ENCODE data around the gene RAD18.

The RAD18 gene

DNA sequence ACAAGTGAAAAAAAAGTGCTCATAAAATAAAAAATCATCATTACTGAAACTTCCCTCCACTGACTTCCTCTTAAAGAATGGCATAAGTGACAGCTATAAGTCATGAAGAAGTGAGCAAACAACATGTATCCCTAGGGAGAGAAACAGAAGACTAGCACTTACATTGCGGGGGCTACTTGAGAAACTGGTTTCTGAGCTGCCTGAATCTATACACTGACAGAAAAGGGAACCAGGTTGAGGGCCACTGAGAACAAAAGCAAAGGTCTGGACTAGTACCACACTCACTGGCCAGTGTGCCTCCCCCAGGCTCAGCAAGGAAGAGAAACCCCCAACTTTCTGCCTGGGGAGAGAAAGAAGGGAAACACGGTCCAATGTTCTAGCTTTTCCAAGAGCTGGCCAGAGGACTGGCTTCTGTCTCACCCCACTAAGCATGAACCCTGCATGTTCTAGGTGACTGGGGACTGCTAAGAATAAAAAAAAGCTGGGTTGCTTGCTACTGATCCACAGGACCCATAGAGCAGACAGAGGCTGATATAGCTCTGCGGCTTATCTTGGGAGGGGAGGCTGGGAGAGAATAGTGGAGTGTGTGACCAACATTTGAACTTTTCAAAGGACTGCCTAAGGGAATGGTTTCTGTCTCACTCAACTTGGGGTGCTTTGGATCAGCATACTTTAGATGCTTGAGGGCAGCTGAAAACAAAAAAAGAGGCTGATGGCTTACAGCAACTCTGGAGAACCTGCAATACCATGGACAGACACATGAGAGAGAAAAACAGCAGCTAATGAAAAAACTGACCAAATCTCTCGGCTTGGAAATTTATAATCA is 8.1 kb downstream of the RAD18 start:
- H3K36me3 Mint-ChIP-seq, result peaks cover 48% of the 10 kb centered on the region
- H3K4me3 Mint-ChIP-seq, result no peak overlapping the region
- peaks cover 30% of the 10 kb centered on the region for H3K4me1 Mint-ChIP-seq
- no peaks in the 10 kb centered on the region for H3K9me3 Mint-ChIP-seq
- ATAC-seq (peak; percentile 54), DNase-seq (ENCODE audit: low spot score in 2 of 2) (no peak)
- no peak overlapping the region for H3K27ac Mint-ChIP-seq

DNA sequence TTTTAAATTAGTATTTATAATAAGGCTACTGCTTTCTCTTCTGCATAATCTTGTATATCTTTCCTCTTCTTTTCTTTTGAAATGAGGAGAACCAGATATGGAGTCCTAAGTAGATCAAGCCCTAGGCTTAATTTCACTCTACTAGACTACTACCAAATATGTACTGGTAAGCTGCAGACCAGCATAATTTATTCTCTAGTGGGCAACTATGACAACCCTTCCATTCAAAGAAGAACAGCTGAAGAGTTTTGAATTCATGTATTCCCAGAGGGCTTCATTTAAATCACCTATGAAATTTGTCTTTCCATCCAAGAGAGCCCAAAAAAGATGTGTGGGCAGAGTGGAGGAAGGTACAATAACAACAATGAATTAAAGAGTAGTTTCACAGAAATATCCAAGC is 10.0 kb downstream of the RAD18 start:
- DNase-seq (ENCODE audit: low spot score in 2 of 2) (no peak), ATAC-seq (no peak)
- Mint-ChIP-seq H3K4me1 (peaks cover 21% of the 10 kb centered on the region), H3K36me3 (peaks cover 31% of the 10 kb centered on the region), H3K4me3 (no peak overlapping the region), H3K9me3 (no peaks in the 10 kb centered on the region), H3K27ac (no peak overlapping the region)

DNA sequence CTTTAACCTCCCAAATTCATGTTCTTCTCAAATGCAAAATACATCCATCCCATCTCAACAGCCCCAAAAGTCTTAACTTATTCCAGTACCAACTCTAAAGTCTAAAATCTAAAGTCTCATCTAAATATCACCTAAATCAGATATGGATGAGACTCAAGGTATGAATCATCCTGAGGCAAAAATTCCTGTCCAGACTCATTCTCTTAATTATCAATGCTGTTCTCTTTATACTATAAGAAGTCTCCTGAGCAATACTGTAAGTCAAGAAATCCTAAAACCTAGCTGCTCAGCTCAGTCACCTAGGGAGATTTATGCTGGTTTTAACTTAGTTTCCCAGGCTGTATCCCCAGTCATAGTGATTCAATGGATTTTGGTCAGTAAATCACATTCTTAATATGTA is 11.1 kb downstream of the RAD18 start:
- Mint-ChIP-seq H3K27ac (no peak overlapping the region), H3K9me3 (no peaks in the 10 kb centered on the region), H3K4me3 (no peak overlapping the region), H3K4me1 (peaks cover 21% of the 10 kb centered on the region), H3K36me3 (peaks cover 30% of the 10 kb centered on the region)
- ATAC-seq (no peak), DNase-seq (ENCODE audit: low spot score in 2 of 2) (no peak)

DNA sequence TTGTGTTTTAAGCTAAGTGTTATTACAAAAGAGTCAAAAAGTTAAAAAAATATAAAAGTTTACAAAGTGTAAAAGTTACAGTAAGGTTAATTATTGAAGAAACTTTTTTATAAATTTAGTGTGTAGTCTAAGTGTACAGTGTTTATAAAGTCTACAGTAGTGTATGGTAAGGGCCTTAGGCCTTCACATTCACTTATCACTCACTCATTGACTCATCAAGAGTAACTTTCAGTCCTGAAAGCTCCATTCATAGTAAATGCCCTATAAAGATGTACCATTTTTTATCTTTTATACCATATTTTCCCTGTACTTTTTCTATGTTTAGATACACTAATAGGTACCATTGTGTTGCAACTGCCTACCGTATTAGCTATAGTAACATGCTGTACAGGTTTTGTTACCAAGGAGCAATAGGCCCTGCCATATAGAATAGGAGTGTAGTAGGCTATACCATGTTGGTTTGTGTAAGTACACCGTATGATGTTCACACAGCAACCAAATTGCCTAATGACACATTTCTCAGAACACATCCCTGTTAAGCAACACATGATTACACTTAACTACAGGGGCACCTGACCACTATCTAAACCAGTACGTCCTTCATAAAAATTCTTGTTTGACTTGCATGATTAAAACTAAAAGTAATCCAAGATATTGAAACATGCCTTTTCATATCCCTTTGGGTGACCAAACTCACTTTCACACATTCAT is 17.2 kb downstream of the RAD18 start:
- DNase-seq (ENCODE audit: low spot score in 2 of 2), result no peak
- Mint-ChIP-seq H3K27ac (no peak overlapping the region), H3K4me3 (no peak overlapping the region), H3K9me3 (peaks cover 15% of the 10 kb centered on the region), H3K4me1 (peaks cover 6% of the 10 kb centered on the region), H3K36me3 (peaks cover 72% of the 10 kb centered on the region)
- peak; percentile 58 for ATAC-seq

DNA sequence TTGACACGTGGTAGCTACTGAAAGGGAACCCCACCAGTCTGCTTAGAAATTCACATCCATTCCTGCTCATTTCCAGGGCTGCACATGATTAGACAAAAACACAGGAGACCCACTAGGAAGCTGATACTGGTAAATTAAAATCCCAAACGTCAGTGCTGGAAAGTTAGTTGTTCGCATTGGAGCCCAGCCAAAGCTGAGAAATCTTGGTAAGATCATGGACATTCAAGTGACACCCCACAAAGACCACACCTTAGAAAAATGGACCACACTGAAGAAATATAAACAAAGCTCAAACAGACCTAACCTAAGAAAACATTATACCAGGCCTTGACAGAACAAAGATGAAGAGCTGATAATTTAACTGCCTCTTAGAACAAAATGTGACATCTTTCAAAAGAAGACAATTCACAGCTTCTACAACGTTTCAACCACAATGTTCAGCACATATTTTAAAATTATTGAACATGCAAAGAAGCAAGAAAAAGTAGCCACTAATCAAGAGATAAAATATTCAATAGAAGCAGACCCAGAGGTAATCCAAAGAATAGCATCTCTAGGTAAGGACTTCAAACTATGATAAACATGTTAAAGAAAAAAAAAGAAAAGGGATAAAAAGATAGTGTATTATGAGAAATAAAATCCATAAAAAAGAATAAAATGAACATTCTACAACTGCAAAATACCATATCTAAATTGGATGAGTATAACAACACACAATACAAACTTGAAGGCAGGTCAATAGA is 20.4 kb downstream of the RAD18 start:
- DNase-seq (ENCODE audit: low spot score in 2 of 2) (no peak), ATAC-seq (no peak)
- H3K36me3 Mint-ChIP-seq, result peaks cover 98% of the 10 kb centered on the region
- H3K9me3 Mint-ChIP-seq, result peaks cover 15% of the 10 kb centered on the region
- H3K4me1 Mint-ChIP-seq, result no peaks in the 10 kb centered on the region
- no peak overlapping the region for H3K4me3 Mint-ChIP-seq
- no peak overlapping the region for H3K27ac Mint-ChIP-seq

DNA sequence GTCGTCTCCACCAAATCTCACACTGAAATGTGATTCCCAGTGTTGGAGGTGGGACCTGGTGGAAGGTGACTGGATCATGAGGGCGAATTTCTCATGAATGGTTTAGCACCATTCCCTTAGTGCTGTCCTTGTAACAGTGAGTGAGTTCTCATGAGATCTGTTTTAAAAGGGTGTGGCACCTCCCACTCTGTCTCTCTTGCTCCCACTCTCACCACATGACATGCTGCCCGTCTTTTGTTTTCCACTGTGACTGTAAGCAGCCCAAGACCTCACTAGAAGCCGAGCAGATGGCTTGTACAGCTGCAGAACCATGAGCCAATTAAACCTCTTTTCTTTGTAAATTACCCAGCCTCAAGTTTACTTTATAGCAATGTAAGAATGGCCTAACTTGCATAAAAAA is 21.2 kb downstream of the RAD18 start:
- no peak overlapping the region for H3K27ac Mint-ChIP-seq
- H3K36me3 Mint-ChIP-seq, result peaks cover 94% of the 10 kb centered on the region
- DNase-seq (ENCODE audit: low spot score in 2 of 2) (no peak), ATAC-seq (no peak)
- H3K4me3 Mint-ChIP-seq, result no peak overlapping the region
- peaks cover 15% of the 10 kb centered on the region for H3K9me3 Mint-ChIP-seq
- H3K4me1 Mint-ChIP-seq, result no peaks in the 10 kb centered on the region

DNA sequence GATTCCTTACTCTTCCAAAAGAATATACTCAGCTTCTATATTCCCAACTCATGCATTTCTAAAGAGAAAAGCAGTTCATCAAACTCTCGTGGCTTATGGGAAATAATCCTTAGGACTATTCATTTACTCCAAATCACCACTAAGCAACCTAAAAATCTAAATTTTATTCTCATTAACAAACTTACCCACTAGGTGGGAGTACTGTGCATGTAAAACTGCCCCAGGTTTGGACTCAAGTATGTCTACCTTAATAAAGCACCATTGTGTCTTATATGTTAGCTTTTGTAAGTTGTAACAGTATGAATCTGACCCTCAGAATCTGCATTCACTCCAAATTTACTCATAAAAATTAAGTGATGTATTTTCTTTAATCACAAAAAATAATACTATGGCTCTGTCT is 25.3 kb downstream of the RAD18 start:
- peaks cover 63% of the 10 kb centered on the region for H3K36me3 Mint-ChIP-seq

DNA sequence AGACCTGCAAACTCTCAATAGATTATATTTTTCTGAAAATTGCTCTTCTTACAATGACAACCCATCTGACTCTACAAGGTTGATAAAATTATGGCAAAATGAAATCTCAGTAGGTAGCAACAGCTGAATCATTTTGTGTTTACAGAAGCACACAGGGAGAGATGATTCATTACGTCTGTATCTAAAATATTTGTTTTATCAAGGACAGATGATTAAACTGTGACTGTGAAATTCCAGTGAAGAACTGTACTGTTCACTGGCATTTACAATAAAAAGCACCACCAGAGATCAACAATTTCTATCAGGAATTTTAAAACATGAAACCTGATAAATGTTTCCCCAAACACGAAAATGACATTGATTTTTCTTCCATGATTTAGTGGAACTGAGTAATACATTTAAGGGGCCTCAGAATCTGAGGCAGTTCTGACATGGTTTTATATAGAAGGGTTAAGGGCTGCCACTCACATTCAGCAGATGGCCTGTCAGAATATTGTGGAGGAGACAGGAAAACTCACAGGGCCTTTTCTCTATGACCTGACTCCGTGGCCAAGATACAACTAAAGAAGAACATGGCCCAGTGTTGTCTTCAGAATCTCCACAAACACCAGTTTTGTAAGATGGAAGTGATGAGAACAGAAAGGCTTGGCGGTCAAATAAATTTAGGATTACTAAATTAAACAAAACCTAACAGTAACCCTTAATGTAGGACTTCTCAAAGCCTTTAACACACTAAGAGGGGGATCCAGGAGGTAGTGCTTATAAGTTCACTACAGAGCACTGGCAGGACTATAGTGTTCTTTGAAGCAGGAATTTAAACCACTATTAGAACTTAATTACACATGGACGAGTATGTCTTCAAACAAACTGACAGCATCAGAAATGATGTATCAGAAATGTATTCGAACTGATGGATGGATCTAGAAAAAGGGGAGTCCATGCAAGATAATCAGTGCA is 25.9 kb downstream of the RAD18 start:
- peaks cover 56% of the 10 kb centered on the region for H3K36me3 Mint-ChIP-seq
- no peaks in the 10 kb centered on the region for H3K4me1 Mint-ChIP-seq
- H3K27ac Mint-ChIP-seq, result no peak overlapping the region
- DNase-seq (ENCODE audit: low spot score in 2 of 2) (no peak), ATAC-seq (no peak)
- no peaks in the 10 kb centered on the region for H3K9me3 Mint-ChIP-seq
- H3K4me3 Mint-ChIP-seq, result no peak overlapping the region

More for the DNA sequence above, 25.3 kb downstream of the RAD18 start:
- no peak overlapping the region for H3K27ac Mint-ChIP-seq
- ATAC-seq (no peak), DNase-seq (ENCODE audit: low spot score in 2 of 2) (no peak)
- no peaks in the 10 kb centered on the region for H3K4me1 Mint-ChIP-seq
- H3K4me3 Mint-ChIP-seq, result no peak overlapping the region
- peaks cover 5% of the 10 kb centered on the region for H3K9me3 Mint-ChIP-seq

DNA sequence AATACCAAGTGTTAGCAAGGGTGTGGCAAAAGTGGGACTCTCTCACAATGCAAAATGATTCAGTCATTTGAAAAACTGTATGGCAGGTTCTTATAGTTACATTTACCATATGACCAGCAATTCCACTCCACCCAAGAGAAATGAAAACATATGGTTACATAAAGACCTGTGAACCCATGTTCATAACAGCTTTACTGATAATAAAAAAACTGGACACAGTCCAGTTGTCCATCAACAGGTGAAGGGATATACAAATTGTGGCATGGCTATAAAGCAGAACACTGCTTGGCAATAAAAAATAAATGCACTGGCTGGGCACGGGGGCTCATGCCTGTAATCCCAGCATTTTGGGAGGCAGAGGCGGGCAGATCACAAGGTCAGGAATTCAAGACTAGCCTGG is 30.8 kb downstream of the RAD18 start:
- ATAC-seq, result no peak
- Mint-ChIP-seq H3K9me3 (no peaks in the 10 kb centered on the region), H3K4me1 (no peaks in the 10 kb centered on the region), H3K4me3 (no peak overlapping the region), H3K36me3 (peaks cover 14% of the 10 kb centered on the region), H3K27ac (no peak overlapping the region)
- no peak for DNase-seq (ENCODE audit: low spot score in 2 of 2)

DNA sequence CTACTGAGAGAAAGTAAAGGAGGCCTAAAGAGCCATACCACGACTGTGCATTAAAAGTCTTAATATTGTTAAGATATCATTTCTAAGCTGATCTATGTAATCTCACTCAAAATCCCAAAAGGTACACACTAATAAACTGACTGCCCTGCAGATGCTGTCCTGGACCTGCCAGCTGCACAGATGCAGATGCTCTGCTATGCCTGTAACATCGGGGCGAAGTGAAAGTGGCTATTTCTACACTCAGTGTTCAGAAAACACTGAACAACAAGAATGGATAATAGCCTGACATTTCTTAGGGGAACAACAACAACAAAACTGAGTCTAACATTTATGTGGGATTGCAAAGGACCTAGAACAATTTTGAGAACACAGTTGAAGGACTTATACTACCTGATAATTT is 31.9 kb downstream of the RAD18 start:
- ATAC-seq, result no peak
- no peak for DNase-seq (ENCODE audit: low spot score in 2 of 2)
- H3K9me3 Mint-ChIP-seq, result no peaks in the 10 kb centered on the region

DNA sequence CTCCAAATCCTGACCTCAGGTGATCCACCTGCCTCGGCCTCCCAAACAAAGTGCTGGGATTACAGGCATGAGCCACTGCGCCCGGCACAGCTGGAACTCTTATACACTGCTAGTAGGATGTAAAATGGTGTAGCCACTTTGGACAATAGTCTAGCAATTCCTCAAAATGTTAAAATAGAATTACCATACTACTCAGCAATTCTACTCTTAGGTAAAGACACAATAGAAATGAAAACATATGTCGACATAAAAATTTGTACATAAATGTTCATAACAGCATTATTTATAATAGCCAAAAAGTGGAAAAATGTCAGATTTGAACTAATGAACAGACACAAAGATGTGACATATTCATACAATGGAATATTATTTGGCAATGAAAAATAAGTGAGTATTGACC is 33.4 kb downstream of the RAD18 start:
- Mint-ChIP-seq H3K4me3 (no peak overlapping the region), H3K9me3 (peaks cover 1% of the 10 kb centered on the region), H3K27ac (no peak overlapping the region), H3K4me1 (no peaks in the 10 kb centered on the region), H3K36me3 (peaks cover 3% of the 10 kb centered on the region)
- DNase-seq (ENCODE audit: low spot score in 2 of 2), result no peak
- ATAC-seq, result no peak

More for the DNA sequence above, 31.9 kb downstream of the RAD18 start:
- Mint-ChIP-seq H3K4me1 (no peaks in the 10 kb centered on the region), H3K36me3 (peaks cover 5% of the 10 kb centered on the region), H3K27ac (no peak overlapping the region), H3K4me3 (no peak overlapping the region)

DNA sequence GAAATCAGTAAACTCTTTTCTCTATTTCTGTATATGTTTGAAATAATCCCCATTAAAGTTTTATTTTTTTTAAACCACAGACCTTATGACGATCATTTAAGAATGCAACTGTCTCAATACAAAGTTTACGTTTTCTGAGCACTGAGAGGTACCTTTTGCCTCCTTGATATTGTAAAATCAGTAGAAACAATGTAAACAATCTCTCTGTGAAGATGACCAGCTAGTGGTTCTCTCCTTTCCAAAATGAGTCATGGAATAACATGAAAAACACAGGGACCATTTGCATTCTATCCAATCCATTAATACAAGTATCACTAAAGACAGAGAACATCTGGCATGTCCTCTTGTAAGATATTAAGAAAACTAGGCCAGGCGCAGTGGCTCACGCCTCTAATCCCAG is 48.8 kb downstream of the RAD18 start:
- Mint-ChIP-seq H3K9me3 (no peaks in the 10 kb centered on the region), H3K36me3 (peaks cover 50% of the 10 kb centered on the region), H3K4me1 (no peaks in the 10 kb centered on the region), H3K4me3 (no peak overlapping the region), H3K27ac (no peak overlapping the region)
- DNase-seq (ENCODE audit: low spot score in 2 of 2) (no peak), ATAC-seq (no peak)

DNA sequence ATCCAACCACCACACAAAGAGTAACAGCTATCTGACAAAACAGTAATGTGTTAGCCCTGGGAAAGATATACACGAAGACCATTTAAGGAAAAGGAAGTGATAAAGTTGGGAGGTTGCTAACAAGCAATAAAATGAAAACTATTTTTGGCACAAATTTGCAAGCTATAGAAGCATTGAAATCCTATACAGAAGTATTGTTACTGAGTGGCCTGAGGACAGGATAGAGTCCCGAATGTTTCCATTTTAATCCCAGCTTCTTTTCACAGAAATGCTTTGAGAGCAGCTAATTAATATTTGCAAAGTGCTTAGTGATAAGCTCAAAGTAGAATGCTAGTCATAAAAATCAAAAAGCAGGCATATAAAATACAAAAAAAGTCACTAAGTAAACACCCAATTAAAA is 51.5 kb downstream of the RAD18 start:
- DNase-seq (ENCODE audit: low spot score in 2 of 2), result no peak
- Mint-ChIP-seq H3K27ac (no peak overlapping the region), H3K36me3 (peaks cover 56% of the 10 kb centered on the region), H3K4me1 (no peaks in the 10 kb centered on the region), H3K9me3 (no peaks in the 10 kb centered on the region), H3K4me3 (no peak overlapping the region)
- no peak for ATAC-seq

DNA sequence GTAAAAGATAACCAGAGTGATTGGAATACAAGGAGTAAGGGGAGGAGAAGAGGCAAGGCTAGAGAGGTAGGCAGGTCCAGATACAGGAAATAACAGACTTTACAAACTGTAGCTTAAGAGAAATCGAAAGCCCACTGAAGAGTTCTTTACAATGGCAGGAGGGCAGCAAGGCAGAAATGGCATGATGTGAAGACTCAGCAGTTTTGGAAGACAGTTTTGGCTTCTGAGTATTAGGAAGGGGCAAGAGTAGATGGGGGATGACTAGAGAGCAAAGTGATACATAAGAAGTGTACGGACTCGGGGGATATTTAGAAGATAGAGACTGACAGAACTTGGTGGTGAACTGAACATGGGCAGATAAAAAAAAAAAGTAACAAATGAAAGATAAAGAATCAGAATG is 54.1 kb downstream of the RAD18 start:
- H3K36me3 Mint-ChIP-seq, result peaks cover 56% of the 10 kb centered on the region
- no peaks in the 10 kb centered on the region for H3K4me1 Mint-ChIP-seq

DNA sequence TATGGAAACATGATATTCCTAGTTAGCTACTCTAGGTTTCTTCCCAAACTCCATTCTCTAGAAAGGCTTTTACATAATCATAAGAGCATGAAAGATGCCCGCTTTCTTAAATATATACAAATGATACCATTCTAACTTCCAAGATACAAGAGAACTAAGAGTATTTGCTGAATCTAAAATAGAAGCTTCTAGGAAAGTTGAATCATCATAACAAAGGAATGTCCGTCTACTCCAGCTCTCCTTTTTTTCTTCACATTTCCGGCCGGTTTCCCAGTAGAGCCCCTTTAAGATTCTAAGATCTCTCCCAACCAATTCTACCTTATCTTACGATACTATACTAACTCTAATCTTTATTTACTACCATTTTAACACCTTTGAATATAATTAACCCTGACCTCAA is 60.1 kb downstream of the RAD18 start:
- DNase-seq (ENCODE audit: low spot score in 2 of 2), result no peak

More for the DNA sequence above, 54.1 kb downstream of the RAD18 start:
- Mint-ChIP-seq H3K9me3 (no peaks in the 10 kb centered on the region), H3K4me3 (no peak overlapping the region), H3K27ac (no peak overlapping the region)
- ATAC-seq (no peak), DNase-seq (ENCODE audit: low spot score in 2 of 2) (no peak)

More for the DNA sequence above, 60.1 kb downstream of the RAD18 start:
- Mint-ChIP-seq H3K4me3 (no peak overlapping the region), H3K9me3 (no peaks in the 10 kb centered on the region), H3K4me1 (no peaks in the 10 kb centered on the region), H3K36me3 (peaks cover 36% of the 10 kb centered on the region), H3K27ac (no peak overlapping the region)
- ATAC-seq, result no peak

All from stimulated activated effector memory CD8-positive, alpha-beta T cell treated with anti-CD3 and anti-CD28 coated beads, Interleukin-12 subunit alpha, Interleukin-12 subunit beta, amount 100 ng/mL, for 72 hours (primary cell).